Thyroid gland (tissue), 4 donors: ENCODE measurements around the gene TAF6. TPM values are rescaled to one million over a fixed set of nuclear protein-coding genes. Genes with fewer than 3 reads are reported as not detected.

Experiments used
- DNase-seq, 2 donors: peaks; one replicate each; pipeline ENCODE4 v3.0.0-alpha.2; 2019
- H3K27ac ChIP-seq, 3 donors: fragments of 200-600 bp; sonication (generic); 1 replicate in 2 of 3; 2 replicates in 1 of 3; pipeline ENCODE4 v1.5.1; 2016 to 2019; ENCODE audit warnings: mild to moderate bottlenecking in 1 of 3, moderate library complexity in 1 of 3
- H3K27me3 ChIP-seq: fragments of 200-600 bp; sonication (generic); one replicate; pipeline ENCODE4 v1.5.1; 2019
- H3K36me3 ChIP-seq, 2 donors: fragments of 200-600 bp; sonication (generic); one replicate each; pipeline ENCODE4 v1.5.1; 2016 to 2019
- H3K4me1 ChIP-seq, 2 donors: fragments of 200-600 bp; sonication (generic); one replicate each; pipeline ENCODE4 v1.5.1; 2017 to 2019
- H3K4me3 ChIP-seq, 3 donors: fragments of 200-600 bp; sonication (generic); replicated peaks in 1 of 3; 1 replicate in 2 of 3; 2 replicates in 1 of 3; pipeline ENCODE4 v1.5.1; 2016; ENCODE audit warnings: mild to moderate bottlenecking in 1 of 3
- H3K9me3 ChIP-seq: fragments of 200-600 bp; sonication (generic); one replicate; pipeline ENCODE4 v1.5.1; 2017
- POLR2A ChIP-seq, 2 donors: fragments of 450-650 bp; IDR thresholded peaks; one replicate each; pipeline ENCODE4 v1.6.1; 2017; ENCODE audit warnings: antibody characterized with exemption in 2 of 2, mild to moderate bottlenecking in 2 of 2, moderate library complexity in 1 of 2
- WGBS, 2 donors: methylation state at CpG; one replicate each; pipeline ENCODE4 v1.1.5; 2017; 5-methylcytosine and 5-hydroxymethylcytosine counted together
- intact Hi-C: fragments of 100-400 bp; cut with DNase I; formaldehyde crosslinking; loops from one replicate; pipeline ENCODE4 v1.15.1; 2023
- total RNA-seq, 4 donors: library from RNA; depleted of rRNA; stranded (reverse); fragments of >200 nt; gene quantifications; one replicate each; pipeline ENCODE4 v1.2.3, GENCODE V29; 2016
- TF ChIP-seq, protein P1 (sequence below), 6 experiments: fragments of 200-600 bp in 3 of 6; fragments of 450-650 bp in 3 of 6; sonication (generic) in 3 of 6; IDR thresholded peaks; one replicate each; pipeline ENCODE4 v1.5.1; 2016 to 2019; ENCODE audit warnings: antibody characterized with exemption in 6 of 6, mild to moderate bottlenecking in 2 of 6, inconsistent platforms in 1 of 6, moderate library complexity in 1 of 6

The TAF6 gene
- total RNA-seq, result 100 to 1,000 TPM in 1 of 4 donors, 10 to 100 TPM in 3; 50.3 to 104 (median 85.2) TPM

DNA sequence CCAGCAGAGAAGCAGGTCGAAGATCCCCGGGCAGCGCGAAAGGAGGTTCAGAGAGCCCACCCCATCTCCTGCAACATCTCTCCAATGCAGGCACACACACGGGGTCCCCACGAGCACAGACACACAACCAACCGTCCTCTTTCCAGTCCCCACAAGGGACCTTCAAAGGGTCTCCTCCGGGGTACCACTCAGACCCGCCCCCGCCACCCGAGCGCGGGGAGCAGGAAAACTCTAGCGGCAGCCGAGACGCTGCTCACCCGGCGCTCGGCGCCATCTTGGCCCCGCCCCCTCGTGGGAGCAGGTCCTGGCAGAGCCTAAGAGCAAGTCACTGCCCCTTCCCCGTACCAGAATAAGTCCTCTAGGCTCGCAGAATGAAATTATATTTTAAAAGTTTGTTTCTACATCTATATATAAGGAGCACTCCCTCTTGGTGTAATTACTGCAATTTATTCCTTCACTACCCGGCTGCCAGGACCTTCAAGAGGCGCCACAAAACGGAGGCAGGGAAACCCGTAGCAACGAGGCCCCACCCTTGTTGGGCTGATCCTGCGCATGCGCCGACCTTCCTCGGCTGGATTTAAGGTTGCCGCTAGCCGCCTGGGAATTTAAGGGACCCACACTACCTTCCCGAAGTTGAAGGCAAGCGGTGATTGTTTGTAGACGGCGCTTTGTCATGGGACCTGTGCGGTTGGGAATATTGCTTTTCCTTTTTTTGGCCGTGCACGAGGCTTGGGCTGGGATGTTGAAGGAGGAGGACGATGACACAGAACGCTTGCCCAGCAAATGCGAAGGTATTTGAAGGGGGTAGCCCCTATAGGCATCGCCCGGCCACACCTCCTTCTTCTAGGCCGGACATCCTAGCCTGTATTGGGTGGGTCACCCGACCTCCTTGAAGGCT is at the start of gene TAF6, which contains the start of gene CNPY4:
Gene TAF6, minus strand, starts transcription at position 287 of the 898 bp plus-strand sequence. CDS start 5,149 bp downstream, outside the sequence.
Gene CNPY4, plus strand, starts transcription at position 563 of the 898 bp plus-strand sequence. Its CDS starts 111 bp downstream, at position 674.
- TF ChIP-seq, protein P1, sequence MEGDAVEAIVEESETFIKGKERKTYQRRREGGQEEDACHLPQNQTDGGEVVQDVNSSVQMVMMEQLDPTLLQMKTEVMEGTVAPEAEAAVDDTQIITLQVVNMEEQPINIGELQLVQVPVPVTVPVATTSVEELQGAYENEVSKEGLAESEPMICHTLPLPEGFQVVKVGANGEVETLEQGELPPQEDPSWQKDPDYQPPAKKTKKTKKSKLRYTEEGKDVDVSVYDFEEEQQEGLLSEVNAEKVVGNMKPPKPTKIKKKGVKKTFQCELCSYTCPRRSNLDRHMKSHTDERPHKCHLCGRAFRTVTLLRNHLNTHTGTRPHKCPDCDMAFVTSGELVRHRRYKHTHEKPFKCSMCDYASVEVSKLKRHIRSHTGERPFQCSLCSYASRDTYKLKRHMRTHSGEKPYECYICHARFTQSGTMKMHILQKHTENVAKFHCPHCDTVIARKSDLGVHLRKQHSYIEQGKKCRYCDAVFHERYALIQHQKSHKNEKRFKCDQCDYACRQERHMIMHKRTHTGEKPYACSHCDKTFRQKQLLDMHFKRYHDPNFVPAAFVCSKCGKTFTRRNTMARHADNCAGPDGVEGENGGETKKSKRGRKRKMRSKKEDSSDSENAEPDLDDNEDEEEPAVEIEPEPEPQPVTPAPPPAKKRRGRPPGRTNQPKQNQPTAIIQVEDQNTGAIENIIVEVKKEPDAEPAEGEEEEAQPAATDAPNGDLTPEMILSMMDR (IDR thresholded peaks at IDR 0.05), result peak in 2 of 6 experiments; percentile 6 to 28
- peak; percentile 38 to 74 for TF ChIP-seq POLR2A (IDR thresholded peaks at IDR 0.05)
- Histone ChIP-seq H3K4me1 (peaks cover 7 to 12% of the 10 kb centered on the region in 2 donors), H3K27me3 (no peaks in the 10 kb centered on the region), H3K4me3 (peak within 1 kb of the TSS; percentile 40 to 85 (median 77)), H3K27ac (peak within 1 kb of the TSS; percentile 64 to 96 (median 81)), H3K36me3 (no peaks in the 10 kb centered on the region), H3K9me3 (no peaks in the 10 kb centered on the region)
- WGBS, 2 donors, result 1% methylated on average over 21 to 49 of the region's 49 CpGs
- intact Hi-C loops, result no loop called here
- peak; percentile 94 to 97 for DNase-seq

DNA sequence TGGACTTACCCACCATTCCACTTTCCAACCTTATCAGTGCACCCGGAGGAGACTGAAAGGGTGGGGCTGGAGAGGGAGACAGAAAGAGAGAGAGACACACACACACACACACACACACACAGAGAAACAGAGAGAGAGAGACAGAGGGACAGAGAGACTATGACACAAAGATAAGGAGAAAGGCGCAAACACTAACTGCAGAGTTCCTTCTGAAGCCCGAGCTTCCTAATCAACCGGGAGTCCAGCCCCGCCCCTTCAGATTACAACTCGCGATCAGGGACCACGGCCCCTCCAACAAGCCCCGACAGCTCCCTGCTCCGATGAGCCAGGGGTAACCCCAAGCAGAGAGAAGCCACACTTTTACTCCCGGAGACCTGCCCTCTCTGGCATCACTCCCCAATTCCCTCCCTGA is 48.8 kb upstream of the TAF6 start:
- H3K9me3 ChIP-seq, result no peaks in the 10 kb centered on the region
- WGBS, 2 donors, result 4 to 7% methylated on average over 11 of the region's 11 CpGs

DNA sequence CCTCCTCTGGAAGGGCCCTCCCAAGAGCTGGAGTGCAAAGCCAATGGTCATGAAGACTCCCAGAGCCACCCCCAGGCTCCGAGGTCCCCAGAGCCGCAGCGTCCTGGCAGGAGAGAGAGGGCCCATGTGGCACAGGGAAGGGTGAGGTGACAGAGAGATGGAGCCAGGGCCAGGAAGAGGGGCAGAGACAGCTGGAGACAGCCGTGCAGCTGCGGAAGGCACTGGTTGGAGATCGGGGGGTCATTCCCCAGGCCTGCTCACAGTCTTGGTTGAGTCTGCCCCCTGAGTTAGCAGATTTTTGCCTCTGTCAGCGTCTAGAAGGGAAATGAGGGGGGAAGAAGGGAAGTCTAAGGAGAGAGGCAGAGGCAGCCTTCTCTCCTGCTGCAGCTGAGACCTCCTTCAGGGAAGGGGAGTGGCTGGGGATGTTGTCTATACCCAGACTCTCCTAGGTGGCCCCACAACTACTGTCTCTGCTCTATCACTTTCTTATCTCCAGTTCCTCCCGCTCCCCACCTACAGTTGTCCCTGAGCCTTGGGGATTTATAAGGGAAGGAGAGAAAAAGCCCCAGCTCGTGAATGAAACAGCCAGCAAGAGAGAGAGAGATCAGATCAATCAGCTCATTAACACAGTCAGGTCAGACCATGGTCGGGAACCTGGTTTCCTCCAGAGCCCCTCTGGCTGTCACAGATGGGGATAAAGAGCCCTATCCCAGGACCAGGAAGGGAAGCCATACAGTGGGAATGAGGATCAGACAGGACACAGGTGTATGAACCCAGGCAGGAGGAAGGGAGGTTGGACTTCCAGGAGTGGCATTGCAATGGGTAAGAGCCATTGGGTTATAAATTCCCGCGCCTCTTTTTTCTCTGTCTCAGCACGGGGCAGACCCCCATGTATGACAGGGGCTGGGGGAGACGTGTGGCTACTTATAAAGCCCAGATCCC is 48.1 kb upstream of the TAF6 start:
- Histone ChIP-seq H3K36me3 (no peaks in the 10 kb centered on the region), H3K4me1 (peaks cover 4 to 26% of the 10 kb centered on the region in 2 donors), H3K27me3 (peaks cover 5% of the 10 kb centered on the region), H3K4me3 (no peak overlapping the region), H3K9me3 (no peaks in the 10 kb centered on the region), H3K27ac (no peak overlapping the region)
- TF ChIP-seq POLR2A (IDR thresholded peaks at IDR 0.05), result no peak
- TF ChIP-seq, protein P1 (IDR thresholded peaks at IDR 0.05), result no peak
- intact Hi-C loops, result no loop called here
- WGBS, 2 donors, result 31 to 40% methylated on average over 14 of the region's 14 CpGs
- no peak for DNase-seq

More for the DNA sequence above, 48.8 kb upstream of the TAF6 start:
- peaks cover 4 to 26% of the 10 kb centered on the region in 2 donors for H3K4me1 ChIP-seq
- H3K4me3 ChIP-seq, result peak overlapping the region in 1 of 3 donors; percentile 29
- DNase-seq, result no peak
- H3K36me3 ChIP-seq, result no peaks in the 10 kb centered on the region
- H3K27ac ChIP-seq, result no peak overlapping the region
- peaks cover 5% of the 10 kb centered on the region for H3K27me3 ChIP-seq
- no peak for TF ChIP-seq POLR2A (IDR thresholded peaks at IDR 0.05)
- TF ChIP-seq, protein P1 (IDR thresholded peaks at IDR 0.05), result no peak
- intact Hi-C loops, result no loop called here

DNA sequence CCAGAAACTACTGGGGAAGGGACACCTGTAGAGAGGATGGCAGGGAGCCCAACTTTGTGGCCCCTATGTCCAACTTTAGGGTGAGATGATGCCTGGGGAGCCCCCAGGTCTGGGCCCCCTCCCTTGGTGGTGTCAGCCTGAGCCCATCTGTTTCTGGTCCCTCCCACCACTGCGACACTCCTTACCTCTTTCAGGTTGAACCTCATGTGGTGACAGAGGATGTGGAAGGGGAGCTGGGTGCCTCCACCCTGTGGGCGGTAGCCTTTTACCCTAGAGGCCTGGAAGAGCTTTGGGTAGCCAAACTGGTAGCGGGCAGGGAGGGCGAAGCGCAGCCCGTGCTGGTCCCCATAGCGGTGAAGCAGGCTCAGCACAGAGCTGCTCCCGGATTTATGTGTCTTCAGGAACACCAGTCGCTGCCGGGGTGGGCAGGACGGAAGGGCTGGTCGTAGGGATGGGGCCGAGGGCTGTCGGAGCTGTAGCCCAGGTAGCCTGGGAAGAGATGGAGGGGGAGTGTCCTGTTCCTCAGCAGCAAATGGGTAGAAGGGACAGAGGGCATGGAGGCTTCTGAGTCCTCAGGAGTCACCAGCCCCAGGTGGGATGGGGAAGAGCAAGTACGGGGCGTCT is 47.3 kb upstream of the TAF6 start:
- H3K27me3 ChIP-seq, result peaks cover 2% of the 10 kb centered on the region
- H3K27ac ChIP-seq, result no peak overlapping the region
- H3K9me3 ChIP-seq, result no peaks in the 10 kb centered on the region
- 43 to 61% methylated on average over 11 to 16 of the region's 16 CpGs for WGBS, 2 donors
- H3K4me1 ChIP-seq, result peaks cover 4 to 22% of the 10 kb centered on the region in 2 donors
- no peak for DNase-seq
- H3K4me3 ChIP-seq, result no peak overlapping the region
- no peaks in the 10 kb centered on the region for H3K36me3 ChIP-seq
- intact Hi-C loops, result no loop called here
- no peak for TF ChIP-seq POLR2A (IDR thresholded peaks at IDR 0.05)
- TF ChIP-seq, protein P1 (IDR thresholded peaks at IDR 0.05), result no peak
